Vagina (tissue), 2 donors: ENCODE measurements around the gene PTGFRN. TPM values are rescaled to one million over a fixed set of nuclear protein-coding genes. Genes with fewer than 3 reads are reported as not detected.

Source experiments
- DNase-seq, 2 donors: peaks; one replicate each; pipeline ENCODE4 v3.0.0-alpha.2; 2017; ENCODE audit errors: extremely low spot score in 2 of 2
- H3K27ac ChIP-seq: fragments of 200-600 bp; sonication (generic); one replicate; pipeline ENCODE4 v1.5.1; 2019
- H3K27me3 ChIP-seq: fragments of 200-600 bp; sonication (generic); one replicate; pipeline ENCODE4 v1.5.1; 2019
- H3K36me3 ChIP-seq, 2 donors: fragments of 200-600 bp; sonication (generic); one replicate each; pipeline ENCODE4 v1.5.1; 2017 to 2019
- H3K4me1 ChIP-seq: fragments of 200-600 bp; sonication (generic); one replicate; pipeline ENCODE4 v1.5.1; 2019
- H3K4me3 ChIP-seq, 2 donors: fragments of 200-600 bp; sonication (generic); 1 replicate in 1 of 2; 2 replicates in 1 of 2; pipeline ENCODE4 v1.5.1; 2016 to 2019
- H3K9me3 ChIP-seq: fragments of 200-600 bp; sonication (generic); one replicate; pipeline ENCODE4 v1.5.1; 2019
- POLR2A ChIP-seq, 2 donors: fragments of 450-650 bp; IDR thresholded peaks; one replicate each; pipeline ENCODE4 v1.6.1; 2017; ENCODE audit warnings: antibody characterized with exemption in 2 of 2, mild to moderate bottlenecking in 2 of 2, moderate library complexity in 2 of 2
- POLR2AphosphoS5 ChIP-seq, 2 donors: sonication (generic); formaldehyde crosslinking; IDR thresholded peaks; one replicate each; pipeline ENCODE4 v1.9.0; 2017; ENCODE audit warnings: antibody characterized with exemption in 2 of 2, mild to moderate bottlenecking in 2 of 2, low read depth in 1 of 2; ENCODE audit not compliant: insufficient read depth in 1 of 2
- intact Hi-C: fragments of 100-400 bp; cut with DNase I; formaldehyde crosslinking; loops from one replicate; pipeline ENCODE4 v1.15.1; 2023
- total RNA-seq: library from RNA; depleted of rRNA; stranded (reverse); fragments of >200 nt; gene quantifications from one replicate; pipeline ENCODE4 v1.2.3, GENCODE V29; 2016
- TF ChIP-seq, protein P1 (sequence below), 3 experiments: fragments of 450-650 bp in 2 of 3; fragments of 200-600 bp in 1 of 3; sonication (generic) in 1 of 3; IDR thresholded peaks; one replicate each; pipeline ENCODE4 v1.5.1; 2017 to 2019; ENCODE audit warnings: antibody characterized with exemption in 3 of 3, mild to moderate bottlenecking in 2 of 3, moderate library complexity in 2 of 3

Gene PTGFRN
- total RNA-seq, 1 donor from 2014 or later = 52.8 TPM

DNA sequence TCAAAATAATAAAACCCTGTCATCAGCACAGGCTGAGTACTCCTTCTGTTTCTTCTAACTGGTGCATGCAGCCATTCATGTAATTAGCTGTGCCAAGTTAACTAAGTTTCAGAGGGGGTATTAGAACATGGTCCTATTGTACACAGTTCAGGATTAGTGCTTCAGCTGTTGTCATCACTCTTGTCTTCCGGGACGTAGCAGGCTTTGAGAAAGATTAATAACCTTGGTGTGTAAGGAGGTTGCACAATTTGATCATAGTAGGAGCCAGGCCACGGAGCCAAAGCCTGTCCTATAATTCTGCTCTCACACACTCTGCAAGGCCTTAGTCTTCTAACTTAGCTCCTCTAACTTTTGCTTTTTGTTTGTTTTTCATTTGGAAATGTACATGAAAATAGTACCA is 44.7 kb downstream of the PTGFRN start:
- Histone ChIP-seq H3K36me3 (no peaks in the 10 kb centered on the region), H3K4me1 (peaks cover 5% of the 10 kb centered on the region), H3K9me3 (no peaks in the 10 kb centered on the region), H3K4me3 (no peak overlapping the region), H3K27me3 (no peaks in the 10 kb centered on the region), H3K27ac (no peak overlapping the region)
- TF ChIP-seq POLR2AphosphoS5 (IDR thresholded peaks at IDR 0.05; ENCODE audit: insufficient read depth in 1 of 2, low read depth in 1 of 2) (peak in 1 of 2 donors; percentile 43), POLR2A (IDR thresholded peaks at IDR 0.05) (no peak)
- TF ChIP-seq, protein P1, sequence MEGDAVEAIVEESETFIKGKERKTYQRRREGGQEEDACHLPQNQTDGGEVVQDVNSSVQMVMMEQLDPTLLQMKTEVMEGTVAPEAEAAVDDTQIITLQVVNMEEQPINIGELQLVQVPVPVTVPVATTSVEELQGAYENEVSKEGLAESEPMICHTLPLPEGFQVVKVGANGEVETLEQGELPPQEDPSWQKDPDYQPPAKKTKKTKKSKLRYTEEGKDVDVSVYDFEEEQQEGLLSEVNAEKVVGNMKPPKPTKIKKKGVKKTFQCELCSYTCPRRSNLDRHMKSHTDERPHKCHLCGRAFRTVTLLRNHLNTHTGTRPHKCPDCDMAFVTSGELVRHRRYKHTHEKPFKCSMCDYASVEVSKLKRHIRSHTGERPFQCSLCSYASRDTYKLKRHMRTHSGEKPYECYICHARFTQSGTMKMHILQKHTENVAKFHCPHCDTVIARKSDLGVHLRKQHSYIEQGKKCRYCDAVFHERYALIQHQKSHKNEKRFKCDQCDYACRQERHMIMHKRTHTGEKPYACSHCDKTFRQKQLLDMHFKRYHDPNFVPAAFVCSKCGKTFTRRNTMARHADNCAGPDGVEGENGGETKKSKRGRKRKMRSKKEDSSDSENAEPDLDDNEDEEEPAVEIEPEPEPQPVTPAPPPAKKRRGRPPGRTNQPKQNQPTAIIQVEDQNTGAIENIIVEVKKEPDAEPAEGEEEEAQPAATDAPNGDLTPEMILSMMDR (IDR thresholded peaks at IDR 0.05) = no peak
- intact Hi-C loops = no loop called here
- no peak for DNase-seq

DNA sequence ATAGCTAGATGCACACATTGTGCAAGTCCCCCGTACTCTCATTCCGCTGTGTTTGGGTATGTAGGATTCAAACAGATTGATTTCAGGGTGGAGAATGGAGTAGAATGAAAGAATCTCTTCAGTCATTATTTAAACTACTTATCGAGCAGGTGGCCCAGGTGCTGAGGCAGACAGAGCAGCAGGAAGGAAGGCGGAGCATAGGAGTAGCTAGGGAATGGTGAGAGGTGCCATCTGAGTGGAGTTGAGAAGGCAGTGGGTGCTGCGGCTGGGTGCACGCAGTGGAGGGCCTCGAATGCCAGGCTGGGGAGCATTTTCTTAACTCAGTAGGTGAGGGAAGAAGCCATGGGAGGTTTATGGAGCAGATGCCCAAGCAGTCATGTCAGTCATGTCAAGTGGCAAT is 46.7 kb downstream of the PTGFRN start:
- Histone ChIP-seq H3K4me1 (no peaks in the 10 kb centered on the region), H3K36me3 (no peaks in the 10 kb centered on the region), H3K4me3 (no peak overlapping the region), H3K9me3 (no peaks in the 10 kb centered on the region), H3K27ac (no peak overlapping the region), H3K27me3 (no peaks in the 10 kb centered on the region)
- no peak for DNase-seq
- intact Hi-C loops = loop anchor here (1.0 kb wide), 1 partner anchor 31 kb away; no protein-coding TSS in a partner anchor
- TF ChIP-seq POLR2AphosphoS5 (IDR thresholded peaks at IDR 0.05; ENCODE audit: insufficient read depth in 1 of 2, low read depth in 1 of 2) = no peak
- no peak for TF ChIP-seq POLR2A (IDR thresholded peaks at IDR 0.05)

DNA sequence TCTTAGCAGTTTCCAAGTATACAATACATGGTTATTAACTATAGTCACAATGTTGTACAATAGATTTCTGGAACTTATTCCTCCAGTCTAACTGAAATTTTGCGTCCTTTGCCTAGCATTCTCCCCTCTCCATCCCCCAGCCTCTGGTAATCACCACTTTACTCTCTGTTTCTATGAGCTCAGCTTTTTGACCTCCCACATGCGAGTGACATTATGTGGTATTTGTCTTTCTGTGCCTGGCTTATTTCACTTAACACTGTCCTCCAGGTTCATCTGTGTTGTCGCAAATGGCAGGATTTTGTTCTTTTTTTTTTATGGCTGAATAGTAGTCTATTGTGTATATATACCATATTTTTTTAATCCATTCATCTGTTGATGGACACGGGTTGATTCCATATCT is 47.9 kb downstream of the PTGFRN start:
- Histone ChIP-seq H3K9me3 (no peaks in the 10 kb centered on the region), H3K4me3 (no peak overlapping the region), H3K36me3 (no peaks in the 10 kb centered on the region), H3K27ac (no peak overlapping the region), H3K27me3 (no peaks in the 10 kb centered on the region), H3K4me1 (no peaks in the 10 kb centered on the region)
- intact Hi-C loops = no loop called here
- TF ChIP-seq, protein P1 (IDR thresholded peaks at IDR 0.05) = no peak
- TF ChIP-seq POLR2A (IDR thresholded peaks at IDR 0.05) (no peak), POLR2AphosphoS5 (IDR thresholded peaks at IDR 0.05; ENCODE audit: insufficient read depth in 1 of 2, low read depth in 1 of 2) (no peak)
- no peak for DNase-seq

DNA sequence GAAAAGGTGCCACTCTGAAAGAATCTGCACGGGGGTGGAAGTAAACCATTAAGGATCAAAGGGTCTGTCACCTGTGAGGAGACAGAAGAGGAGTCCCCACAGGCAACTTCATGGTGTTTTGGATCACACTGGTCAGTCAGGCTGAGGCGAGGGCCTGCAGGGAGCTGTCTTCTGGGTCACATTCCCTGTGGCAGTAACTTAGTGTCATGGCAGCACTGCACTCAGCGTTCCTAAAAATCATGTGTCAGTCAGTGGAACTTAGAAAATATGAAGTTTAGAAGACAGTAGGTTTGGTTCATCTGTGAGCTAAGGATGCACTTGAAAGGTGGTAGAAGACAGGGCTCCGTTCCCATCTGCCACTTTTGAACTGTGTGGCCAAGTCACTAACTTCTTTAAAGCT is 48.4 kb downstream of the PTGFRN start:
- H3K4me1 ChIP-seq = no peaks in the 10 kb centered on the region

DNA sequence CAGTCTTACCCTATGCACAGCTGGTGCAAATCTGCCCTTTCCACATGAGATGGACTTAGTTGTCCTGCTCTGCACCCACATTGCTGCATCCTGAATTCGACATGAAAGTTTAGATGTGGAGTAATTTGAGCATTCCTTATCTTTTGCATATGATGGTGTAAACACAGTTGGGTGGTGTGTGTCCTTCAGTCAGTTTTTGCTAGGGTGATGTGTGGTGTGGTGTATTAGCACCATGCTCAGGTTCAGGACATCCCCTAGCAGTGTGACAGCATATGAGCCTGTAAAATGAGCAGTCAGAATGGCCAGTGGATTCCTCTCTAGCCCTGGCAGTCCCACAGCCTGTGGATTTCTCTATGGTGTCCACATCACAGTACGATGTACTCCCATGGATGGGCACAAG is 49.3 kb downstream of the PTGFRN start:
- no peaks in the 10 kb centered on the region for H3K36me3 ChIP-seq
- H3K27ac ChIP-seq = no peak overlapping the region
- intact Hi-C loops = no loop called here
- no peaks in the 10 kb centered on the region for H3K9me3 ChIP-seq
- no peaks in the 10 kb centered on the region for H3K4me1 ChIP-seq
- H3K4me3 ChIP-seq = no peak overlapping the region
- no peak for DNase-seq
- H3K27me3 ChIP-seq = no peaks in the 10 kb centered on the region
- TF ChIP-seq, protein P1 (IDR thresholded peaks at IDR 0.05) = no peak
- no peak for TF ChIP-seq POLR2AphosphoS5 (IDR thresholded peaks at IDR 0.05; ENCODE audit: insufficient read depth in 1 of 2, low read depth in 1 of 2)
- TF ChIP-seq POLR2A (IDR thresholded peaks at IDR 0.05) = no peak

More for the DNA sequence above, 48.4 kb downstream of the PTGFRN start:
- no peak overlapping the region for H3K4me3 ChIP-seq
- no peaks in the 10 kb centered on the region for H3K36me3 ChIP-seq
- no peak for DNase-seq
- TF ChIP-seq POLR2A (IDR thresholded peaks at IDR 0.05) (no peak), POLR2AphosphoS5 (IDR thresholded peaks at IDR 0.05; ENCODE audit: insufficient read depth in 1 of 2, low read depth in 1 of 2) (no peak)
- TF ChIP-seq, protein P1 (IDR thresholded peaks at IDR 0.05) = no peak
- H3K27ac ChIP-seq = no peak overlapping the region
- no peaks in the 10 kb centered on the region for H3K9me3 ChIP-seq
- intact Hi-C loops = no loop called here
- H3K27me3 ChIP-seq = no peaks in the 10 kb centered on the region
